Hepatocyte (in vitro differentiated cells): ENCODE data around the gene DDX21.
"Not testable (repeated sequence)": the region's sequence is repeated elsewhere in the genome, so short reads cannot be mapped to it uniquely, and the experiment has no call there.

Source experiments
- CTCF ChIP-seq: fragments of 200-600 bp; sonication (generic); IDR thresholded peaks from 2 replicates; pipeline ENCODE4 v1.5.1; 2016; ENCODE audit warnings: antibody characterized with exemption, mild to moderate bottlenecking; ENCODE audit not compliant: poor library complexity
- EZH2 ChIP-seq: fragments of 200-600 bp; sonication (generic); IDR thresholded peaks from 2 replicates; pipeline ENCODE4 v1.6.1; 2016; ENCODE audit warnings: antibody characterized with exemption, mild to moderate bottlenecking, borderline replicate concordance
- EZH2phosphoT487 ChIP-seq: fragments of 200-600 bp; sonication (generic); IDR thresholded peaks from one replicate; pipeline ENCODE4 v1.6.1; 2018; ENCODE audit warnings: antibody characterized with exemption, mild to moderate bottlenecking, low read depth, moderate library complexity; ENCODE audit not compliant: unreplicated experiment, severe bottlenecking

- TF ChIP-seq CTCF, EZH2, EZH2phosphoT487: not testable (repeated sequence)
Observed at GRCh38 chr10:69012778-69013177, 56.8 kb downstream of the DDX21 start.
